ENCODE measurements around the gene FOXP2.
A peak's percentile ranks its signal among the peaks of the same experiment; 100 is the strongest.

FOXP2 gene

GRCh38 chr7:114414156-114415063 is at the start of gene FOXP2 (continued):
- 0 out of 2 replicates have a peak, but pooled peaks have one; percentile 17 for TF ChIP-seq REST (tag by site-specific recombination; IDR thresholded peaks at IDR 0.05)
- no peak for TF ChIP-seq ZNF433 (tag by site-specific recombination; IDR thresholded peaks at IDR 0.05; ENCODE audit: low read depth)
- no peak for TF ChIP-seq ZNF571 (tag by site-specific recombination; IDR thresholded peaks at IDR 0.05)
- TF ChIP-seq ZNF776 (tag by site-specific recombination; IDR thresholded peaks at IDR 0.05; ENCODE audit: borderline replicate concordance) = 0 out of 2 replicates have a peak, but pooled peaks have one; percentile 67
- no peak for TF ChIP-seq ZNF157 (tag by site-specific recombination; IDR thresholded peaks at IDR 0.05)
- no peak for TF ChIP-seq SP2 (tag by site-specific recombination; IDR thresholded peaks at IDR 0.05)
- no peak for TF ChIP-seq ZNF791 (tag by site-specific recombination; IDR thresholded peaks at IDR 0.05)
- no peak for TF ChIP-seq ZNF658 (tag by site-specific recombination; IDR thresholded peaks at IDR 0.05)
- no peak for TF ChIP-seq ZBTB1 (tag by site-specific recombination; IDR thresholded peaks at IDR 0.05)
- TF ChIP-seq HOXC10 (CRISPR knock-in tag; IDR thresholded peaks at IDR 0.05) = no peak
- TF ChIP-seq ZNF175 (tag by site-specific recombination; IDR thresholded peaks at IDR 0.05) = no peak
- TF ChIP-seq ZNF664 (tag by site-specific recombination; IDR thresholded peaks at IDR 0.05) = no peak; the same call in 1 of the 2 replicates
- TF ChIP-seq ZBTB6 (tag by site-specific recombination; IDR thresholded peaks at IDR 0.05) = no peak
- TF ChIP-seq ZBTB7A (tag by site-specific recombination; IDR thresholded peaks at IDR 0.05; ENCODE audit: low read depth) = no peak
- no peak for TF ChIP-seq KLF17 (tag by site-specific recombination; IDR thresholded peaks at IDR 0.05)
- TF ChIP-seq ZNF394 (tag by site-specific recombination; IDR thresholded peaks at IDR 0.05; ENCODE audit: borderline replicate concordance) = 0 out of 2 replicates have a peak, but pooled peaks have one; percentile 52
- TF ChIP-seq ZNF350 (tag by site-specific recombination; IDR thresholded peaks at IDR 0.05) = no peak
- TF ChIP-seq ZNF558 (tag by site-specific recombination; IDR thresholded peaks at IDR 0.05) = no peak
- TF ChIP-seq ZNF510 (tag by site-specific recombination; IDR thresholded peaks at IDR 0.05; ENCODE audit: insufficient replicate concordance) = no peak
- TF ChIP-seq ZXDB (tag by site-specific recombination; IDR thresholded peaks at IDR 0.05) = no peak
- TF ChIP-seq ZFP69B (tag by site-specific recombination; IDR thresholded peaks at IDR 0.05) = no peak; the same call in 1 of the 2 replicates
- TF ChIP-seq ZNF335 (tag by site-specific recombination; conservative IDR thresholded peaks at IDR 0.05) = peak; percentile 21; the same call in 1 of the 2 replicates
- no peak for TF ChIP-seq MZF1 (tag by site-specific recombination; IDR thresholded peaks at IDR 0.05; ENCODE audit: borderline replicate concordance)
- TF ChIP-seq ZNF416 (tag by site-specific recombination; IDR thresholded peaks at IDR 0.05) = no peak
- TF ChIP-seq YY2 (tag by site-specific recombination; IDR thresholded peaks at IDR 0.05) = peak; percentile 67; the same call in 1 of the 2 replicates
- TF ChIP-seq ZNF623 (tag by site-specific recombination; IDR thresholded peaks at IDR 0.05) = no peak
- peak; percentile 98 for TF ChIP-seq PRDM6 (tag by site-specific recombination; IDR thresholded peaks at IDR 0.05)
- no peak for TF ChIP-seq ZNF280D (tag by site-specific recombination; IDR thresholded peaks at IDR 0.05)
- TF ChIP-seq ZBTB8A (tag by site-specific recombination; IDR thresholded peaks at IDR 0.05) = no peak
- no peak for TF ChIP-seq ZNF585B (tag by site-specific recombination; IDR thresholded peaks at IDR 0.05)

Data from HEK293 (cell line).